ENCODE data around the gene RABL6. TPM values are rescaled to one million over a fixed set of nuclear protein-coding genes. Genes with fewer than 3 reads are reported as not detected.

Gene RABL6
- total RNA-seq, 2 donors from 2014 or later: 51.5 to 108 TPM

- peaks cover 11% of the 10 kb centered on the region for H3K4me1 Mint-ChIP-seq
- no peaks in the 10 kb centered on the region for H3K9me3 Mint-ChIP-seq
- no peaks in the 10 kb centered on the region for H3K27me3 Mint-ChIP-seq
- ATAC-seq (replicated peaks): no peak
- H3K4me3 Mint-ChIP-seq: peak overlapping the region; percentile 92
- peaks cover 37% of the 10 kb centered on the region for H3K36me3 Mint-ChIP-seq (ENCODE audit: low read depth)
- H3K27ac Mint-ChIP-seq: peak overlapping the region; percentile 80
Measured at GRCh38 chr9:136808806-136809158, 1.0 kb downstream of the RABL6 start.

- H3K4me3 Mint-ChIP-seq: no peak overlapping the region
- H3K36me3 Mint-ChIP-seq (ENCODE audit: low read depth): peaks cover 67% of the 10 kb centered on the region
- no peaks in the 10 kb centered on the region for H3K9me3 Mint-ChIP-seq
- H3K27ac Mint-ChIP-seq: peak overlapping the region; percentile 58
- H3K27me3 Mint-ChIP-seq: no peaks in the 10 kb centered on the region
- no peak for ATAC-seq (replicated peaks)
- H3K4me1 Mint-ChIP-seq: peaks cover 16% of the 10 kb centered on the region
Measured at GRCh38 chr9:136814725-136815421, 7.1 kb downstream of the RABL6 start.

- Mint-ChIP-seq H3K27me3 (no peaks in the 10 kb centered on the region), H3K27ac (peak overlapping the region; percentile 58), H3K36me3 (ENCODE audit: low read depth) (peaks cover 63% of the 10 kb centered on the region), H3K4me3 (no peak overlapping the region), H3K4me1 (peaks cover 16% of the 10 kb centered on the region), H3K9me3 (no peaks in the 10 kb centered on the region)
- ATAC-seq (replicated peaks): no peak
Measured at GRCh38 chr9:136815422-136815782, 7.7 kb downstream of the RABL6 start.

- no peak for ATAC-seq (replicated peaks)
- Mint-ChIP-seq H3K9me3 (no peaks in the 10 kb centered on the region), H3K27me3 (no peaks in the 10 kb centered on the region), H3K36me3 (ENCODE audit: low read depth) (peaks cover 45% of the 10 kb centered on the region), H3K4me3 (no peak overlapping the region), H3K4me1 (peaks cover 4% of the 10 kb centered on the region), H3K27ac (no peak overlapping the region)
Measured at GRCh38 chr9:136820971-136821825, 13.4 kb downstream of the RABL6 start.

- no peak for ATAC-seq (replicated peaks)
- Mint-ChIP-seq H3K27me3 (no peaks in the 10 kb centered on the region), H3K9me3 (no peaks in the 10 kb centered on the region), H3K4me1 (peaks cover 4% of the 10 kb centered on the region), H3K36me3 (ENCODE audit: low read depth) (peaks cover 42% of the 10 kb centered on the region), H3K27ac (no peak overlapping the region), H3K4me3 (no peak overlapping the region)
Measured at GRCh38 chr9:136821826-136822544, 14.2 kb downstream of the RABL6 start.

- Mint-ChIP-seq H3K9me3 (no peaks in the 10 kb centered on the region), H3K27me3 (no peaks in the 10 kb centered on the region), H3K4me3 (no peak overlapping the region), H3K27ac (no peak overlapping the region), H3K36me3 (ENCODE audit: low read depth) (peaks cover 28% of the 10 kb centered on the region), H3K4me1 (peaks cover 4% of the 10 kb centered on the region)
- no peak for ATAC-seq (replicated peaks)
Measured at GRCh38 chr9:136823136-136824046, 15.6 kb downstream of the RABL6 start.

GRCh38 chr9:136824496-136825225 is 16.9 kb downstream of the RABL6 start:
- H3K4me1 Mint-ChIP-seq: peaks cover 4% of the 10 kb centered on the region
- peaks cover 21% of the 10 kb centered on the region for H3K36me3 Mint-ChIP-seq (ENCODE audit: low read depth)
- H3K27ac Mint-ChIP-seq: no peak overlapping the region
- no peaks in the 10 kb centered on the region for H3K27me3 Mint-ChIP-seq
- H3K4me3 Mint-ChIP-seq: no peak overlapping the region
- ATAC-seq (replicated peaks): no peak
- H3K9me3 Mint-ChIP-seq: no peaks in the 10 kb centered on the region

GRCh38 chr9:136825295-136826187 is 17.8 kb downstream of the RABL6 start:
- Mint-ChIP-seq H3K27ac (no peak overlapping the region), H3K27me3 (no peaks in the 10 kb centered on the region), H3K36me3 (ENCODE audit: low read depth) (peaks cover 21% of the 10 kb centered on the region), H3K4me1 (peaks cover 4% of the 10 kb centered on the region), H3K9me3 (no peaks in the 10 kb centered on the region), H3K4me3 (no peak overlapping the region)
- ATAC-seq (replicated peaks): no peak

- Mint-ChIP-seq H3K27ac (no peak overlapping the region), H3K36me3 (ENCODE audit: low read depth) (peaks cover 21% of the 10 kb centered on the region), H3K4me1 (no peaks in the 10 kb centered on the region), H3K9me3 (no peaks in the 10 kb centered on the region), H3K4me3 (no peak overlapping the region), H3K27me3 (no peaks in the 10 kb centered on the region)
- ATAC-seq (replicated peaks): no peak
Measured at GRCh38 chr9:136826188-136826541, 18.4 kb downstream of the RABL6 start.

GRCh38 chr9:136826703-136827582 is 19.2 kb downstream of the RABL6 start:
- Mint-ChIP-seq H3K4me1 (no peaks in the 10 kb centered on the region), H3K27me3 (no peaks in the 10 kb centered on the region), H3K9me3 (no peaks in the 10 kb centered on the region), H3K4me3 (no peak overlapping the region), H3K27ac (no peak overlapping the region), H3K36me3 (ENCODE audit: low read depth) (peaks cover 21% of the 10 kb centered on the region)
- no peak for ATAC-seq (replicated peaks)

- no peaks in the 10 kb centered on the region for H3K27me3 Mint-ChIP-seq
- ATAC-seq (replicated peaks): no peak
- H3K4me3 Mint-ChIP-seq: no peak overlapping the region
- H3K36me3 Mint-ChIP-seq (ENCODE audit: low read depth): peaks cover 21% of the 10 kb centered on the region
- no peaks in the 10 kb centered on the region for H3K4me1 Mint-ChIP-seq
- H3K27ac Mint-ChIP-seq: no peak overlapping the region
- H3K9me3 Mint-ChIP-seq: no peaks in the 10 kb centered on the region
Measured at GRCh38 chr9:136827794-136828473, 20.2 kb downstream of the RABL6 start.

Data from activated T-helper 17 cell treated with anti-CD3 and anti-CD28 coated beads, Interleukin-2, amount 50 U/mL, for 72 hours (primary cell).